CD8-positive, alpha-beta memory T cell (primary cell): ENCODE measurements around the gene DSTN. TPM values are rescaled to one million over a fixed set of nuclear protein-coding genes. Genes with fewer than 3 reads are reported as not detected.
A peak's percentile ranks its signal among the peaks of the same experiment; 100 is the strongest.
"Not testable (repeated sequence)": the region's sequence is repeated elsewhere in the genome, so short reads cannot be mapped to it uniquely, and the experiment has no call there.

Experiments used
- CTCF ChIA-PET: fragments of 350-600 bp; sonication (Branson Sonifier 250); formaldehyde crosslinking; loops from one replicate; lab custom pipeline; 2021; ENCODE audit warnings: antibody characterized with exemption; lab: Charles Lee
- POLR2A ChIA-PET: fragments of 350-600 bp; sonication (Branson Sonifier 250); formaldehyde crosslinking; loops from one replicate; lab custom pipeline; 2021; ENCODE audit warnings: antibody characterized with exemption; lab: Charles Lee
- DNase-seq, 5 donors: peaks; one replicate each; pipeline versions ENCODE4 v3.0.0 to v3.0.0-alpha.2; 2020 to 2022; ENCODE audit warnings: mixed read lengths in 1 of 5
- H3K27ac ChIP-seq: one replicate; pipeline ENCODE4 v1.7.0; 2013; ENCODE audit warnings: low read depth, mild to moderate bottlenecking, low read length, moderate library complexity
- H3K27me3 ChIP-seq: 2 replicates; pipeline ENCODE4 v1.7.0; 2013; ENCODE audit warnings: low read length, mild to moderate bottlenecking; ENCODE audit not compliant: insufficient read depth, poor library complexity, severe bottlenecking
- H3K36me3 ChIP-seq: 2 replicates; pipeline ENCODE4 v1.7.0; 2013; ENCODE audit warnings: mild to moderate bottlenecking, low read length, moderate library complexity; ENCODE audit not compliant: insufficient read depth
- H3K4me1 ChIP-seq: 2 replicates; pipeline ENCODE4 v1.7.0; 2013; ENCODE audit warnings: mild to moderate bottlenecking, low read length, moderate library complexity; ENCODE audit not compliant: insufficient read depth
- H3K4me3 ChIP-seq: 2 replicates; pipeline ENCODE4 v1.7.0; 2013; ENCODE audit warnings: mild to moderate bottlenecking, low read length
- H3K9me3 ChIP-seq: 2 replicates; pipeline ENCODE4 v1.7.0; 2013; ENCODE audit warnings: mild to moderate bottlenecking, low read length
- H3K27ac Mint-ChIP-seq, 8 donors: one replicate each; pipeline ENCODE4 v1.8.0; 2020 to 2021; ENCODE audit warnings: mixed read lengths in 8 of 8, mild to moderate bottlenecking in 6 of 8, inconsistent platforms in 3 of 8, moderate library complexity in 3 of 8
- H3K27me3 Mint-ChIP-seq, 2 donors: one replicate each; pipeline ENCODE4 v1.8.0; 2020 to 2021; ENCODE audit warnings: mixed read lengths in 2 of 2, mild to moderate bottlenecking in 1 of 2, moderate library complexity in 1 of 2
- H3K36me3 Mint-ChIP-seq, 3 donors: one replicate each; pipeline ENCODE4 v1.8.0; 2020 to 2021; ENCODE audit warnings: mixed read lengths in 3 of 3, inconsistent platforms in 1 of 3, mild to moderate bottlenecking in 1 of 3
- H3K4me1 Mint-ChIP-seq, 3 donors: one replicate each; pipeline ENCODE4 v1.8.0; 2020 to 2021; ENCODE audit warnings: mixed read lengths in 3 of 3, inconsistent platforms in 1 of 3, mild to moderate bottlenecking in 1 of 3
- H3K4me3 Mint-ChIP-seq, 7 donors: one replicate each; pipeline ENCODE4 v1.8.0; 2020 to 2021; ENCODE audit warnings: mixed read lengths in 7 of 7, mild to moderate bottlenecking in 6 of 7, moderate library complexity in 4 of 7, inconsistent platforms in 2 of 7
- H3K9me3 Mint-ChIP-seq, 5 donors: one replicate each; pipeline ENCODE4 v1.8.0; 2020 to 2022; ENCODE audit warnings: mixed read lengths in 5 of 5, mild to moderate bottlenecking in 3 of 5, moderate library complexity in 2 of 5, inconsistent platforms in 1 of 5
- polyA plus RNA-seq: library from polyadenylated mRNA; unstranded; fragments of 300-500 nt; fragmentation: Illumina TruSeq; gene quantifications from one replicate; pipeline ENCODE4 v1.2.3, GENCODE V29; 2021
- total RNA-seq, 2 experiments: library from RNA; stranded (reverse); gene quantifications; one replicate each; pipeline ENCODE4 v1.2.3, GENCODE V29; 2021

The DSTN gene
- total and polyA plus RNA-seq, 3 experiments from 2014 or later = 66.4 to 135 (median 66.9) TPM

- Histone ChIP-seq H3K36me3 (no peaks in the 10 kb centered on the region), H3K4me3 (no peak overlapping the region), H3K27me3 (no peaks in the 10 kb centered on the region), H3K4me1 (no peaks in the 10 kb centered on the region), H3K27ac (no peak overlapping the region), H3K9me3 (no peaks in the 10 kb centered on the region)
- ChIA-PET POLR2A (no interaction called here), CTCF (no interaction called here)
- Mint-ChIP-seq H3K27me3 (no peaks in the 10 kb centered on the region), H3K4me1 (peaks cover 11 to 13% (median 12%) of the 10 kb centered on the region in 3 donors), H3K4me3 (no peak overlapping the region), H3K9me3 (peaks cover 0 to 2% (median 0%) of the 10 kb centered on the region in 5 donors), H3K36me3 (peaks cover 11 to 42% (median 27%) of the 10 kb centered on the region in 3 donors), H3K27ac (peak overlapping the region in 1 of 8 donors; percentile 84)
- DNase-seq = no peak
Measured at GRCh38 chr20:17657898-17658647, 88.2 kb downstream of the DSTN start.

DNA sequence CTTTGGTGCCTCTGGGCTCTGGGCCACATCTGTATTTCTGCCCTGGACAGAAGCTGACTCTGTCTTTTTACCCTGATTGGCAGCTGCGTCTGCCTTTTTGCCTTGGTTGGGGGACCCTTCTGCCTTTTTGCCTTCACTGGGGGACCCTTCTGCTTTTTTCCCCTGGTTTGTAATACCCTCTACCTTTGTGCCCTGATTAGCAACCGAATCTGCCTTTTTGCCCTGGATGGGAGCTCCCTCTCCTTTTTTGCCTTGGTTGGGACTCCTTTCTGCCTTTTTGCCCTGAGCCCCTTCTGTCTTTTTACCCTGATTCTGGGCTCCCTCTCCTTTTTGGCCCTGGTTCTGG, 88.7 kb downstream of the DSTN start:
- Mint-ChIP-seq H3K9me3 (peaks cover 0 to 2% (median 0%) of the 10 kb centered on the region in 5 donors), H3K27me3 (no peaks in the 10 kb centered on the region), H3K36me3 (peaks cover 11 to 42% (median 27%) of the 10 kb centered on the region in 3 donors), H3K27ac (no peak overlapping the region), H3K4me3 (no peak overlapping the region), H3K4me1 (peaks cover 12 to 17% (median 14%) of the 10 kb centered on the region in 3 donors)
- Histone ChIP-seq H3K27me3 (no peaks in the 10 kb centered on the region), H3K4me3 (no peak overlapping the region), H3K27ac (no peak overlapping the region), H3K4me1 (no peaks in the 10 kb centered on the region), H3K36me3 (no peaks in the 10 kb centered on the region), H3K9me3 (no peaks in the 10 kb centered on the region)
- ChIA-PET POLR2A (no interaction called here), CTCF (no interaction called here)
- no peak for DNase-seq

- H3K36me3 ChIP-seq, H3K4me3 Mint-ChIP-seq, DNase-seq, H3K9me3 Mint-ChIP-seq, H3K27ac ChIP-seq, POLR2A ChIA-PET, H3K27me3 ChIP-seq, H3K27ac Mint-ChIP-seq, H3K4me3 ChIP-seq, H3K9me3 ChIP-seq, H3K4me1 ChIP-seq, H3K27me3 Mint-ChIP-seq, CTCF ChIA-PET: not testable (repeated sequence)
- peaks cover 16 to 24% (median 19%) of the 10 kb centered on the region in 3 donors for H3K4me1 Mint-ChIP-seq
- peaks cover 11 to 41% (median 27%) of the 10 kb centered on the region in 3 donors for H3K36me3 Mint-ChIP-seq
Measured at GRCh38 chr20:17659344-17659743, 89.5 kb downstream of the DSTN start.

Other genes with a start within 250 kb of the DSTN start
- under 1 TPM; 0.24 to 0.26 TPM for gene BFSP1, start 38.7 kb upstream of the DSTN start, total RNA-seq
- gene BFSP1, start 38.7 kb upstream of the DSTN start, polyA plus RNA-seq = 1.8 TPM
- 10 to 100 TPM; 22.8 to 25.3 TPM for gene RRBP1, start 112.2 kb downstream of the DSTN start, total RNA-seq
- 17.4 TPM for gene RRBP1, start 112.2 kb downstream of the DSTN start, polyA plus RNA-seq
- gene BANF2, start 129.9 kb downstream of the DSTN start, total RNA-seq = not detected
- gene BANF2, start 129.9 kb downstream of the DSTN start, polyA plus RNA-seq = not detected